ACC112 (cell line): Measurements from ENCODE around the gene SMIM20.

Source experiments
- H2AFZ ChIP-seq: fragments of 200-600 bp; sonication (generic); one replicate; pipeline ENCODE4 v1.6.0; 2017; ENCODE audit warnings: antibody characterized with exemption, low read length; ENCODE audit not compliant: unreplicated experiment
- H3K27ac ChIP-seq: fragments of 200-600 bp; sonication (generic); 2 replicates; pipeline ENCODE4 v1.5.1; 2014; ENCODE audit warnings: low read depth, mild to moderate bottlenecking, antibody characterized with exemption, low read length, moderate library complexity
- H3K27me3 ChIP-seq: fragments of 200-600 bp; sonication (generic); 2 replicates; pipeline ENCODE4 v1.6.1; 2014; ENCODE audit warnings: mild to moderate bottlenecking, antibody characterized with exemption, low read length, moderate library complexity, mixed read lengths; ENCODE audit not compliant: insufficient read depth
- H3K36me3 ChIP-seq: fragments of 200-600 bp; sonication (generic); 2 replicates; pipeline ENCODE4 v1.6.1; 2016; ENCODE audit warnings: mild to moderate bottlenecking, antibody characterized with exemption, low read length, moderate library complexity, mixed read lengths; ENCODE audit not compliant: insufficient read depth
- H3K4me1 ChIP-seq: fragments of 200-600 bp; sonication (generic); one replicate; pipeline ENCODE4 v1.6.1; 2016; ENCODE audit warnings: low read length, mixed read lengths; ENCODE audit not compliant: insufficient read depth, unreplicated experiment, control insufficient read depth
- H3K4me3 ChIP-seq: fragments of 200-600 bp; sonication (generic); 2 replicates; pipeline ENCODE4 v1.5.1; 2014; ENCODE audit warnings: mild to moderate bottlenecking, low read depth, low read length
- H3K79me2 ChIP-seq: fragments of 200-600 bp; sonication (generic); one replicate; pipeline ENCODE4 v1.6.0; 2016; ENCODE audit warnings: low read length; ENCODE audit not compliant: control insufficient read depth, unreplicated experiment, insufficient read depth

Gene SMIM20

DNA sequence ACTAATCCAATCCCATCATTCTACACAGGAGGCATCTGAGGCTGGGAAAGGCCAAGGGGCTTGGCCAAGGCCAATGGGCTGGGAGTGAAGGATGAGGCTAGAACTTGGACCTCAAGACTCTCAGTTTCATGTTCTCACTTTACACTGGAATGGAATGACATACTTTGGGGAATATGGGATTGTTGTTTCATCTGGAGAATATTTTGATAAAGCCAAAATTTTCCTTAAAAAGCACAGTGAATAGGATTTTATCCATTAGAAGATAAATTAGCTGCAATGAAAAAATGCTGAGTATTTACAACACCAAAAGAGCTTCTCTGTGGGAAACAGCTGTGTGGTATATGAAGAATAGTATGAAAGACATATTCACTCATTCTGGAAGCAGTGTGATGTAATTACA lies 29.3 kb downstream of the SMIM20 start:
- H3K27ac ChIP-seq = no peak overlapping the region
- no peak overlapping the region for H2AFZ ChIP-seq
- no peaks in the 10 kb centered on the region for H3K79me2 ChIP-seq
- H3K27me3 ChIP-seq = no peaks in the 10 kb centered on the region; the same call in 1 of the 2 replicates
- H3K36me3 ChIP-seq = no peaks in the 10 kb centered on the region
- H3K4me3 ChIP-seq = no peak overlapping the region
- H3K4me1 ChIP-seq = peaks cover 9% of the 10 kb centered on the region

- no peaks in the 10 kb centered on the region; the same call in 1 of the 2 replicates for H3K27me3 ChIP-seq
- H3K36me3 ChIP-seq = no peaks in the 10 kb centered on the region
- H3K27ac ChIP-seq = no peak overlapping the region
- H2AFZ ChIP-seq = no peak overlapping the region
- peaks cover 7% of the 10 kb centered on the region for H3K4me1 ChIP-seq
- H3K4me3 ChIP-seq = no peak overlapping the region
- no peaks in the 10 kb centered on the region for H3K79me2 ChIP-seq
Measured at GRCh38 chr4:25943805-25944204, 29.8 kb downstream of the SMIM20 start.

GRCh38 chr4:25948051-25948450 lies 34.0 kb downstream of the SMIM20 start:
- no peak overlapping the region for H3K4me3 ChIP-seq
- no peaks in the 10 kb centered on the region for H3K79me2 ChIP-seq
- peaks cover 14% of the 10 kb centered on the region; the same call in 1 of the 2 replicates for H3K27me3 ChIP-seq
- H3K27ac ChIP-seq = no peak overlapping the region
- H3K4me1 ChIP-seq = no peaks in the 10 kb centered on the region
- no peaks in the 10 kb centered on the region for H3K36me3 ChIP-seq
- H2AFZ ChIP-seq = no peak overlapping the region

- H3K27me3 ChIP-seq = peaks cover 14% of the 10 kb centered on the region; the same call in 1 of the 2 replicates
- H3K36me3 ChIP-seq = no peaks in the 10 kb centered on the region
- no peaks in the 10 kb centered on the region for H3K79me2 ChIP-seq
- H2AFZ ChIP-seq = no peak overlapping the region
- H3K4me1 ChIP-seq = no peaks in the 10 kb centered on the region
- H3K4me3 ChIP-seq = no peak overlapping the region
- H3K27ac ChIP-seq = no peak overlapping the region
Measured at GRCh38 chr4:25949173-25949748, 35.2 kb downstream of the SMIM20 start.

GRCh38 chr4:25949994-25950393 lies 36.0 kb downstream of the SMIM20 start:
- H3K27ac ChIP-seq = no peak overlapping the region
- no peaks in the 10 kb centered on the region for H3K36me3 ChIP-seq
- H3K27me3 ChIP-seq = peaks cover 21% of the 10 kb centered on the region
- no peak overlapping the region for H3K4me3 ChIP-seq
- H3K4me1 ChIP-seq = no peaks in the 10 kb centered on the region
- H3K79me2 ChIP-seq = no peaks in the 10 kb centered on the region
- no peak overlapping the region for H2AFZ ChIP-seq

DNA sequence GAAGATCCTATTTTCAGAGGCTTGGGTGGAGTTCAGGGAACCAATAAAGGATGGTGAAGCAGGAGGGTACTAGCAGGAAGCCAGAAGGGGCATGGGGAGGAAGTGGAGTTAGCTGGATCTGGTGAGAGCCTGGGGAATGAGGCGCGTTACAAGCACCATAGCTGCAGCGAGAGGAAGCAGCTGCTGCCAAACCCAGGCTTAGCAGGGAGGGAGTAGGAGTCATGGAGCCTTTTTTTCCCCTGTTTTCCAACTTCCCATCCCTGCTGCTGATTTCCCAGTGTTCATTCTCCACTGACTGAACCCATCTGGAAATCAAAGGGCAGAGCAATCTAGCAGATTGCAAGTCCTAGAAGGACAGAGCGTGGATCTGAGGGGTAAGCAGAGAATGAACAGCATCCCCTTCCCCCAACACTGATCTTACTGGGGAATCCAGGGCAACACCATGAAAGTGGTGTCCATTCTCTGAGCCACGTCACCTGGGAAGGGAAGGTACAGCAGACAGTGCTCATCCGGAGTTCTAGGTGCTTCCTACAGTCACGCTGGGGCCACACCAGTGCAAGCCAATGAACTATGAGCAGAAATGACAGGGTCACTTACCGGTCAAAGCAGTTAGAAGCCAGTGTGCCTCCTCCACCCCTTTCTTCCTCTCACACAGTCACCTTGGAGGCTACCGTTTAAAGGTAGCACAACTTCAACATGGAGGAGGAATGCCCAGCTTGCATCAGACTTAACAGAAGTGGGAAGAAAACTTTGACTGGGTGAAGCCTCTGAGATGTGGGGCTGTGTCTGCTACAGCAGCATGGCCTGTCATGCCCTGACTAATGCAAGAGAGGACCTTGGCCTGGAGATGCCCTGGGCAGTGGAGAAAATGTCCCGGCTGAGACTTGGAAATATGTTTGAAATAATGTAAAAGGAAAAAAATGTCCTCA lies 36.7 kb downstream of the SMIM20 start:
- Histone ChIP-seq H3K4me1 (no peaks in the 10 kb centered on the region), H3K27me3 (peaks cover 29% of the 10 kb centered on the region), H3K27ac (no peak overlapping the region), H2AFZ (no peak overlapping the region), H3K79me2 (no peaks in the 10 kb centered on the region), H3K4me3 (no peak overlapping the region), H3K36me3 (no peaks in the 10 kb centered on the region)

DNA sequence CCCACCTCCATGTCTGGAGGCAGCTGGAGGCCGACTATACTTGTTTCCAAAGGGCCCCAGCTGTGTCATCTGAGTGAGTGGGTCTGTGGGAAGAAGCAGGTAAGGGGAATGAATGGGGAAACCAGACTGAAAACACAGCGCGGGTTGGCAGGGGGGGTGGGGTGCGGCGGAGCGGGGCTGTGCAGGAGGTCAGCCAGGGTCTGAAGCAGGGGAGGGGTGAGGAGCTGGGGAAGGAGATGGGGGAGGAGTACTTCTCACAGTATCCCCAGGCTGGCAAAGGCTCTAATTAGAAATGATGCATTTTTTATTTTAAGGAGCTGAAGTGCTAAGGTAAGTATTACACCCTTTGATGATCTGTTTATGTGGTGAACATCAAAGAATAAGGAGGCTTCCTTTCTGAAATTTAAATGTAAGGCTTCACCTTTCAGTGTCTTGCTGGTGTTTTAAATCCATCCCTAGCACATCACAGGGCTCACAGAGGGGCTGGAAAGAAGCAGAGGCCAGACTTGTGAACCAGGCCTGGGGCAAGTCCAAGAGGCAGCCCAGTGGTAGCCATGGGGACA lies 37.5 kb downstream of the SMIM20 start:
- Histone ChIP-seq H3K4me1 (no peaks in the 10 kb centered on the region), H3K36me3 (no peaks in the 10 kb centered on the region), H2AFZ (no peak overlapping the region), H3K27ac (no peak overlapping the region), H3K4me3 (no peak overlapping the region), H3K27me3 (peaks cover 36% of the 10 kb centered on the region), H3K79me2 (no peaks in the 10 kb centered on the region)

GRCh38 chr4:25953740-25954139 lies 39.7 kb downstream of the SMIM20 start:
- Histone ChIP-seq H3K4me3 (no peak overlapping the region), H3K79me2 (no peaks in the 10 kb centered on the region), H3K27me3 (peaks cover 37% of the 10 kb centered on the region), H2AFZ (no peak overlapping the region), H3K4me1 (no peaks in the 10 kb centered on the region), H3K27ac (no peak overlapping the region), H3K36me3 (no peaks in the 10 kb centered on the region)

- peaks cover 37% of the 10 kb centered on the region for H3K27me3 ChIP-seq
- no peak overlapping the region for H2AFZ ChIP-seq
- H3K36me3 ChIP-seq = no peaks in the 10 kb centered on the region
- no peaks in the 10 kb centered on the region for H3K4me1 ChIP-seq
- no peak overlapping the region for H3K27ac ChIP-seq
- H3K79me2 ChIP-seq = no peaks in the 10 kb centered on the region
- H3K4me3 ChIP-seq = no peak overlapping the region
Measured at GRCh38 chr4:25954293-25954904, 40.4 kb downstream of the SMIM20 start.

- no peaks in the 10 kb centered on the region for H3K36me3 ChIP-seq
- no peak overlapping the region for H2AFZ ChIP-seq
- no peaks in the 10 kb centered on the region for H3K4me1 ChIP-seq
- H3K4me3 ChIP-seq = no peak overlapping the region
- H3K79me2 ChIP-seq = no peaks in the 10 kb centered on the region
- peaks cover 27% of the 10 kb centered on the region for H3K27me3 ChIP-seq
- H3K27ac ChIP-seq = no peak overlapping the region
Measured at GRCh38 chr4:25955705-25956104, 41.7 kb downstream of the SMIM20 start.
